ENCODE measurements around the gene PCDH12. TPM values are rescaled to one million over a fixed set of nuclear protein-coding genes. Genes with fewer than 3 reads are reported as not detected.

PCDH12 gene
- total RNA-seq, 1 donor from 2014 or later = under 0.01 TPM

DNA sequence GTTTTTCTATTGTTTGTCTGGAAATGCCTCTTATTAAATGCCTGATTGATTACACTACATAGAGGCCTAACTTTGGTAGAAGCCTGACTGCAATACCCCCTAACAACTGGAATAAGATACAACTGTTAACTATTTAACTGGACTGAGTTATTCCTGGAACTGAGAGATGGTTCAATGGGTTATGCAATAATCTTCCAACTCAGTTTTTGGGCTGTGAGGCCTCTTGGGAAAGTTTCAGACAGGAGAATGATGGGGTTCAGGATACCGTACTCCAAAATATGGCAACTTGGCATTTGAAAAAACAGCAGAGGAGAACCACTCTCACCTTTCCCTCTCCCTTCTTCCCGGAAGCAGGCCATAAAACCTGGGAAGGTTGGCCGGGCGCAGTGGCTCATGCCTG lies 60.6 kb downstream of the PCDH12 start:
- Histone ChIP-seq H3K36me3 (ENCODE audit: control insufficient read depth, insufficient read depth, low read length) (no peaks in the 10 kb centered on the region), H3K4me3 (ENCODE audit: low read depth, low read length) (no peak overlapping the region), H3K27me3 (ENCODE audit: control insufficient read depth, insufficient read depth, low read length) (peaks cover 2% of the 10 kb centered on the region)
- TF ChIP-seq, protein P1, sequence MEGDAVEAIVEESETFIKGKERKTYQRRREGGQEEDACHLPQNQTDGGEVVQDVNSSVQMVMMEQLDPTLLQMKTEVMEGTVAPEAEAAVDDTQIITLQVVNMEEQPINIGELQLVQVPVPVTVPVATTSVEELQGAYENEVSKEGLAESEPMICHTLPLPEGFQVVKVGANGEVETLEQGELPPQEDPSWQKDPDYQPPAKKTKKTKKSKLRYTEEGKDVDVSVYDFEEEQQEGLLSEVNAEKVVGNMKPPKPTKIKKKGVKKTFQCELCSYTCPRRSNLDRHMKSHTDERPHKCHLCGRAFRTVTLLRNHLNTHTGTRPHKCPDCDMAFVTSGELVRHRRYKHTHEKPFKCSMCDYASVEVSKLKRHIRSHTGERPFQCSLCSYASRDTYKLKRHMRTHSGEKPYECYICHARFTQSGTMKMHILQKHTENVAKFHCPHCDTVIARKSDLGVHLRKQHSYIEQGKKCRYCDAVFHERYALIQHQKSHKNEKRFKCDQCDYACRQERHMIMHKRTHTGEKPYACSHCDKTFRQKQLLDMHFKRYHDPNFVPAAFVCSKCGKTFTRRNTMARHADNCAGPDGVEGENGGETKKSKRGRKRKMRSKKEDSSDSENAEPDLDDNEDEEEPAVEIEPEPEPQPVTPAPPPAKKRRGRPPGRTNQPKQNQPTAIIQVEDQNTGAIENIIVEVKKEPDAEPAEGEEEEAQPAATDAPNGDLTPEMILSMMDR (IDR thresholded peaks at IDR 0.05; ENCODE audit: insufficient read depth, low read length, severe bottlenecking) = no peak
- FAIRE-seq (no peak), DNase-seq (ENCODE audit: low read depth) (no peak)

Other genes starting within 250 kb of the PCDH12 start
- gene PCDH1, start 79.8 kb downstream of the PCDH12 start, total RNA-seq = 85.3 and 140 TPM in 2 replicates
- 14.0 and 19.2 TPM in 2 replicates for gene DELE1, start 34.3 kb downstream of the PCDH12 start, total RNA-seq
- gene RNF14, start 10.9 kb upstream of the PCDH12 start, total RNA-seq = 43.3 and 49.8 TPM in 2 replicates
- 40.1 and 67.1 TPM in 2 replicates for gene GNPDA1, start 54.8 kb upstream of the PCDH12 start, total RNA-seq
- gene NDFIP1, start 150.6 kb upstream of the PCDH12 start, total RNA-seq = 16.8 and 29.8 TPM in 2 replicates

Measured in bronchial epithelial cell (primary cell).